ENCODE data around the gene JAZF1. TPM values are rescaled to one million over a fixed set of nuclear protein-coding genes. Genes with fewer than 3 reads are reported as not detected.

The JAZF1 gene
- polyA plus RNA-seq, 3 donors, result 12.1 to 18.1 (median 17.2) TPM

DNA sequence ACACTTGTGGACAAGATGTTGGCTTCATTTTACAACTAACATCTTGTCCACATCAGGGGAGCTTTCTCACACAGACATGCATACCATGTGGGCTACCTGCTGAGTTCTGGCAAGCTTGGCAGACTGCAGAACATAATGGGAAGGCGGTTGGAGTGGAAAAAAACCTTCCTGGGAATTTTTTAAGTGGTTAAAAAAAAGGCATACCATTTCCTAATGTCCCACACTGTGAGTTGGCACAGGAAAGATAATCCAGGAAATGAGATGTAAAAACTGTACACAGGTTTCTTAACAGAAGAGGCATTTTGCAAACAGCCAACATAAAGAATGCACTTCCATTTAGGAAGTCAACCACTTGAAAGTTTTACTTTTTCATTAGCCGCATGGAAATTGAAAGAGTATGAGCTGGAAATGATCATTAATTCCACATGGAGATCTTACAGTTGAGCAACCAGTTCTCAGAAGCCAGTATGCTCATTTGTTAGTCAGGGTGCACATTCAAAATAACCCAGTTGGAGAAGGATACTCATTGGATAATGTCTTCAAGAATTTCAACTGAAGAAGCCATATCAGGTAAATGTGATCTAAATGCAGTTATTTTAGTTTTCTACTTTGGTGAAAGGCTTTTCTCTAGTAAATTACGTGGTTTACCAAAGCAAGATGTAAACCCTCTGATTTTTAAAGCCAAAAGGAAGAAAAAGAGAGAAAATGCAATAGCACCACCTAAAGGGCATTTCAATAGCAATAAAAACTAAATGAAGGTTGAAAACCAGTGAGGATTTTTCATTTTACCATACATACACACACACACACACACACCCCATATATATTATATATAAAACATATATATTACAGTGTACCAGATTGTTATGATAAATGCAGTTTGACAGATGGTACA is 246.7 kb downstream of the JAZF1 start:
- 100% methylated on average over 1 of the region's 3 CpGs for WGBS (ENCODE audit: insufficient coverage)

More for the DNA sequence above, 246.7 kb downstream of the JAZF1 start:
- Histone ChIP-seq H3K4me2 (replicated peaks; ENCODE audit: extremely low read depth, low read length, poor library complexity, severe bottlenecking) (no peak overlapping the region), H3K27me3 (ENCODE audit: control insufficient read depth in 2 of 2, insufficient read depth in 2 of 2, low read length in 2 of 2) (no peaks in the 10 kb centered on the region), H3K9ac (ENCODE audit: insufficient read depth, low read length, poor library complexity, severe bottlenecking) (no peak overlapping the region), H3K79me2 (ENCODE audit: insufficient read depth, low read length) (no peaks in the 10 kb centered on the region), H3K4me1 (ENCODE audit: control insufficient read depth in 1 of 2, insufficient read depth in 2 of 2, low read length in 2 of 2) (no peaks in the 10 kb centered on the region), H3K9me3 (replicated peaks in 1 of 2; ENCODE audit: control insufficient read depth in 1 of 2, insufficient read depth in 1 of 2, low read length in 2 of 2) (no peaks in the 10 kb centered on the region), H2AFZ (ENCODE audit: insufficient read depth, low read depth, low read length, poor library complexity, severe bottlenecking) (no peak overlapping the region), H3K27ac (ENCODE audit: low read depth in 1 of 2, low read length in 2 of 2) (no peak overlapping the region), H4K20me1 (ENCODE audit: insufficient read depth, low read length) (peaks cover 73% of the 10 kb centered on the region), H3K36me3 (replicated peaks in 1 of 2; ENCODE audit: control insufficient read depth in 1 of 2, insufficient read depth in 2 of 2, low read length in 2 of 2) (peaks cover 0 to 4% of the 10 kb centered on the region in 2 donors), H3K4me3 (replicated peaks in 1 of 3; ENCODE audit: low read depth in 2 of 3, low read length in 3 of 3) (no peak overlapping the region)
- H3K4me1 Mint-ChIP-seq, result peaks cover 7% of the 10 kb centered on the region
- no peak overlapping the region for H3K27ac Mint-ChIP-seq
- H3K4me3 Mint-ChIP-seq, result no peak overlapping the region
- DNase-seq, result no peak
- H3K9me3 Mint-ChIP-seq, result peaks cover 0 to 2% (median 0%) of the 10 kb centered on the region in 7 donors
- no peaks in the 10 kb centered on the region for H3K27me3 Mint-ChIP-seq (ENCODE audit: low read depth in 3 of 3)
- H3K36me3 Mint-ChIP-seq, result peaks cover 11 to 22% of the 10 kb centered on the region in 2 donors
- TF ChIP-seq CTCF (IDR thresholded peaks at IDR 0.05), result peak; percentile 25
- intact Hi-C loops (cut with micrococcal nuclease), result no loop called here
